C4-2B (cell line): ENCODE results near the gene HELB.

Experiments used
- CTCF ChIP-seq: fragments of 450-650 bp; conservative IDR thresholded peaks from 2 replicates; pipeline ENCODE4 v1.5.1; 2017; ENCODE audit warnings: mild to moderate bottlenecking
- ZFX ChIP-seq: fragments of 450-650 bp; IDR thresholded peaks from 2 replicates; pipeline ENCODE4 v1.6.1; 2017

GRCh38 chr12:66255737-66256136 is 46.6 kb upstream of the HELB start:
- TF ChIP-seq CTCF (no peak), ZFX (no peak)
